Renal pelvis (tissue), 12 donors: ENCODE data around the gene AGER. TPM values are rescaled to one million over a fixed set of nuclear protein-coding genes. Genes with fewer than 3 reads are reported as not detected.
"Not testable (repeated sequence)": the region's sequence is repeated elsewhere in the genome, so short reads cannot be mapped to it uniquely, and the experiment has no call there.

ENCODE experiments used
- DNase-seq: peaks from one replicate; pipeline ENCODE4 v3.0.0-alpha.2; 2013
- long read RNA-seq, 16 experiments: transcript quantifications; one replicate each; lab custom pipeline, GENCODE V29; 2026
- polyA plus RNA-seq, 3 donors: library from polyadenylated mRNA; unstranded; fragments of 120-200 nt; gene quantifications; one replicate each; pipeline ENCODE4 v1.2.1, GENCODE V29; 2013; ENCODE audit not compliant: insufficient read length in 3 of 3

Gene AGER
- polyA plus RNA-seq, result 10 to 100 TPM; 18.7 to 27.0 (median 26.8) TPM
- long read RNA-seq, donor 1, partial matches to known transcripts, result 0 of 3 reads
- long read RNA-seq, donor 1, other reads (novel, unspliced or antisense), result 0 of 3 reads
- long read RNA-seq, donor 2, partial matches to known transcripts, result 0 of 3 reads
- long read RNA-seq, donor 2, other reads (novel, unspliced or antisense), result 0 of 3 reads
- long read RNA-seq, donor 3, partial matches to known transcripts, result 0 of 3 reads
- long read RNA-seq, donor 3, other reads (novel, unspliced or antisense), result 0 of 3 reads
- long read RNA-seq, donor 4, partial matches to known transcripts, result 0 of 4 reads
- long read RNA-seq, donor 4, other reads (novel, unspliced or antisense), result 0 of 4 reads
- long read RNA-seq, donor 5, partial matches to known transcripts, result 0 of 1 reads
- long read RNA-seq, donor 5, other reads (novel, unspliced or antisense), result 0 of 1 reads
- long read RNA-seq, donor 6, partial matches to known transcripts, result 0 of 2 reads
- long read RNA-seq, donor 6, other reads (novel, unspliced or antisense), result 0 of 2 reads
- long read RNA-seq, donor 7, partial matches to known transcripts, result 0 of 1 reads
- long read RNA-seq, donor 7, other reads (novel, unspliced or antisense), result 0 of 1 reads
- long read RNA-seq, donor 8, result 0 reads
- long read RNA-seq, donor 9, partial matches to known transcripts, result 0 of 3 reads
- long read RNA-seq, donor 9, other reads (novel, unspliced or antisense), result 0 of 3 reads
- long read RNA-seq, donor 10, partial matches to known transcripts, result 0 of 2 reads
- long read RNA-seq, donor 10, other reads (novel, unspliced or antisense), result 0 of 2 reads
- long read RNA-seq, donor 11, partial matches to known transcripts, result 0 of 2 reads
- long read RNA-seq, donor 11, other reads (novel, unspliced or antisense), result 0 of 2 reads
- long read RNA-seq, donor 12, partial matches to known transcripts, result 0 of 4 reads
- long read RNA-seq, donor 12, other reads (novel, unspliced or antisense), result 0 of 4 reads
- long read RNA-seq, donor 13, partial matches to known transcripts, result 49 of 52 reads
- long read RNA-seq, donor 13, other reads (novel, unspliced or antisense), result 0 of 52 reads
- long read RNA-seq, donor 14, partial matches to known transcripts, result 0 of 3 reads
- long read RNA-seq, donor 14, other reads (novel, unspliced or antisense), result 0 of 3 reads
- long read RNA-seq, donor 15, transcript AGER-212 (10 exons, 1,597 nt), result major isoform, 5 of 8 reads
- long read RNA-seq, donor 15, partial matches to known transcripts, result 0 of 8 reads
- long read RNA-seq, donor 15, other reads (novel, unspliced or antisense), result 0 of 8 reads
- long read RNA-seq, donor 16, partial matches to known transcripts, result 0 of 2 reads
- long read RNA-seq, donor 16, other reads (novel, unspliced or antisense), result 0 of 2 reads

DNA sequence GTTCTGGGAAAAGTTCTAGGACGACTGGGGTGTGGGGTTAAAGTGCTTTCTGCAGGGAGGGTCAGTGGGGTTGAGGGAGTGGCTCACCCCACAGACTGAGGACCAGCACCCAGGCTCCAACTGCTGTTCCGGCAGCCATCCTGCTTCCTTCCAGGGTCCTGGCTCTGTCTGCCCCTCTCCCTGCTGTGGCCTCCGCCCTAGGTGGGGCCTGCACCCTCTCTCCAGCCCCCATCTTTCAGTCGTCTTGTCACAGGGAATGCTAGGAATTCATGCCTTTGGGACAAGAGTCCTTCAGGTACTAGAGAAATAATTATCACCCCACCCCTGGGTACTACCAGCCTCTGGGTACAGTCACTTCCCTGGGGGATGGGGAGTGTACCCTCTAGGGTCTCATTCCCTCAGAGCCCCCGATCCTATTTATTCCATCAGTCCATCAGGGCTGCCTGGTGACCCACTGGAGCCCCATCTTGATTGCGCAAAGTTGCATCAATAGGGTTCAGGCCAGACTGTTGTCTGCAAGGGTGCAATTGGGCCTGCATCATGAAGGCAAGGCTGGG lies at the start of gene AGER:
TSS of gene AGER (minus strand) at position 170 of the 557 bp plus-strand sequence. CDS start at position 139, 31 bp downstream.
- no peak for DNase-seq

DNA sequence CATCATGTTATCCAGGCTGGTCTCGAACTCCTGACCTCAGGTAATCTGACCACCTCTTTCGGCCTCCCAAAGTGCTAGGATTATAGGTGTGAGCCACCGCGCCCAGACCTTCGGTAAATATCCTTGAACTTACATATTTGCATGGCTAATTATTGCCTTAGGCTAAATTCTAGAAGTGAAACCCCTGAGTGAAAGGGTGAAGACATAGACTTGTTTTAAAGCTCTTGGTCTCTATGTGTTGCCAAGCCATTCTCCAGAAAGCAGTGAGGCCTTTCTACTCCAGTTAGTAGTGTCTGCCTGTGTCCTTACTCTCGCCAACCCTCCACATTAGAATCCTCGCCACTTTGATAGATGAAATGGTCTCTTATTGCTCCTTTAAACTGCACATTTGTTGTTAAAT lies 42.4 kb upstream of the AGER start:
- DNase-seq, result no peak

DNA sequence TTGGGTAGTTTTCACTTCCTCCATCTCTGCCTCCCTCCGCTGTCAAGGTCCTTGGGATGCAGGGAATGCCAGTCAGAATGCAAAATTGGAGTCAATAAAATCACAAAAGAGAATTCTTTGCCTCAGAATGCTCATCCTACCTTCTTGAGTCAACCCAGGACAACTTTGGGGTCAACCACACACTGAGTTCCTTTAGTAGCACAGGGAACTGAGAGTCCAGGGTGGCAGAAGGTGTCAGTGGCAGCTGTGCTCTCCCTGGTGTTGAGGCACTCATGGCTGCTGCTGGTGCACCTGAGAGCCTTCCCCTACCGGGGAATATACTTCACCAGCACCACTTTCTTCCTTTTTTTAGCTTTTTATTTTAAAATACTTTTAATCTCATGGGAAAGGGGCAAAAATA lies 40.6 kb upstream of the AGER start:
- DNase-seq, result no peak

DNA sequence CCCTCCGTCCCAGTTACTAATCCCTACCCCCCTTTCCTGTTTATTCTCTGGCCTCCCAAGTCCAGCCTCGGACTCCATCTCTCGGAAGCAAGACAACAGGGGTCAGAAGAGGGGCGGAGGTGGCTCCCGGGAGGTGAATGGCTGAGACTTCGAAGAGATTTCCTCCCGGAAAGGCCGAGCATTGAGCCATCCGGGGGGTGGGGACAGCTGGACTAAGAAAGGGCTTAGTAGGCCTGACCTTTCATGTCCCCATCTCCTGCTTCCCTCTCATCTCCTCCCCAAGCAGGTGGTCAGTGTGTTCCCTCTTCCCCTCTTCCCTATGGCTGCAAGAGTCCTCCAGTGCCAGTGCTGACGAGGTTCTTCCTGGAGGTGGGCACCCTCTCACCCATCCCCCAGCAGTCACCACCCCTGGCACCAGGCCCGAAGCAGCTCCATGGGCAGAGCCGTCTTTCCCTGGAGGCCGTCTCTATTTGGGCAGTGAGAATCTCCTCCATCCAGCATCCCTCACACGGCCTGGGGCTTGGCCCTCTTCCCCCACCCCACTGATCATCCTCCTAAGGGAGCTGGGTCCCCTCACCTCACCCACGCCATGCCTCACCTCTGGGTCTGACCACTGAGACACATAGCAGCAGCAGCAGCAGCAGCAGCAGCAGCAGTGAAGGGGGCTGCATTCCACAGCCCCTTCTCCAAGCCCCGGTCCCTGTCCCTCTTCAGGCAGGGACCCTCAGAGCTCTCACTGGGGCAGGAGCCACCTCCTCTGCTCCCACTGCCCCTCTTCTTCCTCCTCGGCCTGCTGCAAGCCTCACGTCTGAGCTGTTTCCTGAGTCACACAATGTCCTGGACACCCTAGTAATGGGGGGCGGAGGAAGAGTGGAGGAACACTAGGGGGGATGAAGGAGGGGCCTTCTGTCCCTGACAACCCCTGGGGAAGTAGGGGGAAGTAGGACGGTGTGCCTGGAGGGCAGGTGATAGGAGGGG lies 39.5 kb upstream of the AGER start, which contains the start of gene NOTCH4:
TSS of gene NOTCH4 (minus strand) at position 810 of the 978 bp plus-strand sequence. CDS start at position 671, 139 bp downstream.
- no peak for DNase-seq

DNA sequence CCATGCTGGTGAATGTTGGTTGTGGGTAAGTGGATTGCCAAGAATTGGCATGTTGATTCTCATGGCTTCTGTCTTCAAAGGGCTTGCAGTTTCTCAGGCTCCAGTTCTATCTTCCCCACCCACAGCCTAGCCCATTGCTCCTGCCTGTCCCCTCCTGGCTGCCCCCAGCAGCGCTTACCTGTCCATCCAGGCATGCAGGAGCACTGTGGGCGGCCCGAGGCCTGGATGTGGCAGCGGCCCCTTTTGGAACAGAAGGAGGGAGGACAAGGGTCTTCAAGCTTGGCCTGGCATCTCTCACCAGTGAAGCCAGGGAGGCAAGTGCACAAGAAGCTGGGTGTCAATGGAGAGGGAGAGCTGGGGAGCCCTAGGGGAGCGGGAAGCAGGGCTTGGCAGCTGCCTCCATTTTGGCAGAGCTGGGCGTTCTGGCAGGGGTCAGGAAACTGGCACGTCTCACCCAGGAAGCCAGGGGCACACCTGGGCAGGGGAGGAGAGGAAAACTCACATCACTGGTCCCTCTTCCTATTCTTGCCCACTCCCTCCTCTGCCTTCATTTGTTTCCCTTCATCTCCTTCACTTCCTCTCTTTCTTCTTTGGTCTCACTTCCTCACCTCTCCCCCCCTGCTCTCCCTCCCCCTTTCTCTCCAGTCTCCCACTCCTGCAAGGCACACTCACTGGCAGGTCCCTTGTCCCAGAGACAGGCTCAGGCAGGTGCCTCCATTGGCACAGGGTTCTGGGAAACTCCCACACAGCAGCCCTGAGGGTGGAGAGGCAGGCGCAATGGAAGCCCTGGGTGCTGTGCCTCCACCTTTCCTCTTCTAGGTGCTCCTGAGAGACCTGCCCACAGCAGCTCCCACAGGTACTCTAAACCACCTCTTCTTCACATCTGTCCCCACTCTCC lies 38.5 kb upstream of the AGER start:
- no peak for DNase-seq

DNA sequence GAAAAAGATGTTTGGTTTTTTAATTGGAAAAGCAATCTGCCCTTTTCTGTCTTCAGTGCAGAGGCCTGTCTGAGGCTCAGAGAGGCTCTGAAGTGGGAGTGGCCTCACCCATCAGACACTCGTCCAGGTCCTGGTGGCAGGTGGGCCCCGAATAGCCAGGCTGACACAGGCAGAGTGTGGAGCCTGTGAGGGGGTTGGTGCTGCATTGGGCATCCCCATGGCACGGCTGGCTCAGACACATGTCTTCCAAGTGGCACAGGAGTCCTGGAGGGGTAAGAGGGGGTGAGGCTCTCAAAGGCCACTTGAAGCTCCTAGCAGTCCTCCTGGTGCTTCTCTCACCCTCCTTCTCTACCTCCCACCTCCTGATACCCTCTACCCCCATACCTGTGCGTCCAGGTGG lies 36.0 kb upstream of the AGER start:
- DNase-seq, result no peak

DNA sequence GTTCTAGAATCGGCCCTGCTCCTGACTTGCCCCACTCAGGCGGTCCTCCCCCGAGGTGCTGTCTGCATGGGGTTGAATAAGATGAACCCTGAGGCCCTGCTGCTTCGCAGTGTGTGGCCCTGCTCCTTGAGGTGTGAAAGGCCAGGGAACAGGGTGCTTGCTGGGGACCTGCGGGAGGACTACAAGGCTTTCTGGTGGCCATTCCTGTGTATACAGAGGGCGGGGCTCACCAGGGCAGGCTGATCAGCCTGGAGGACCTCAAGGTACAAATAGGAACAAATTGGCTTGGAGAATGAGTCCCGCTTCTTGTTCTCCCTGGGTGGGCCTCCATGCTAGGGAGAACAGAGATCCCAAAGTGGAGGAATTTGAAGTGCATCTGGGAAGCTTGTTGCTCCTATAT lies 34.1 kb upstream of the AGER start:
- no peak for DNase-seq

DNA sequence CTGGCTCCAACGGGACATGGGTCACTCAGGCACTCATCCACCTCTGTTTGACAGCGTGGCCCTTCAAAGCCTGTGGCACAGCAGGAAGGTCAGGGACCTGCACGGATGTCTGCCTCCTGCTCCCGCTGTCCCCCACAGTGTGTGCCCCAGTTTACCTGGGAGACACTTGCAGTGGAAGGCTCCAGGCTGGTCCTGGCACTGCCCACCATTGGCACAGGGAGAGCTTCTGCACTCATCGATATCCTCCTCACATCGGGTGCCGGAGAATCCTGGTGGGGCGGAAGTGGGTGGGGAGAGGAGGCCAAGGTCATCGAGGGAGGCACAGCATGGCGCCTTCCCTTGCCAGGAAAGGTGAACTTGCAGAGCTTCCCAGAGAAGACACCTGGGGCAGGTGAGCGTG lies 32.9 kb upstream of the AGER start:
- no peak for DNase-seq

DNA sequence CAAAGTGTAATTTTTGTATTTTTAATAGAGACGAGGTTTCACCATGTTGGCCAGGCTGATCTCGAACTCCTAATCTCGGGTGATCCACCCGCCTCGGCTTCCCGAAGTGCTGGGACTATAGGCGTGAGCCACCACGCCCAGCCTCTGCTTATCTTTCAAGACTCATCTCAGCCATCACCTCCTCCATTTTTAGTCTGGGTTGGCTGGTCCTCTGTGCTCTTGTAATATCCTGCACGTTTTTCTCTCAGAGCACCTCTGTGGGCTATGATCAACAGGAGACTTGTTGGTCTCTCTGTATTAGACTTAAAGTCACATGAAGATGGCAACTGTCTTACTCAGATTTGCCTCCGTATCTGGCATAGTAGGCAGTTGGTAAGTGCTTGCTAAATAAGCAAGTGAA lies 32.2 kb upstream of the AGER start:
- DNase-seq, result no peak

DNA sequence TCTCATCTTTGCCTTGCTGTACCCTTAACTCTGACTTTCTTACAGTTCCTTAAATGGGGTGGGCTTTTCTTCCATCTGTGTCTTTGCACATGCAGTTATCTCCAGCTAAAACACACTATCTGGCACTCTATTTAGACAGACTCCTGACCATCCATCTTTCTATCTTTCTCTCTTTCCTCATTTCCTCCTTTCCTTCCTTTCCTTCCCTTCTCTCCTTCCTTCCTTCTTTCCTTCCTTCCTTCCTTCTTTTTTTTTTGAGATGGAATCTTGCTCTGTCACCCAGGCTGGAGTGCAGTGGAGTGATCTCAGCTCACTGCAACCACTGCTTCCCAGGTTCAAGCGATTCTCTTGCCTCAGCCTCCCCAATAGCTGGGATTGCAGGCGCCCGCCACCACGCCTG lies 31.6 kb upstream of the AGER start:
- DNase-seq, result no peak

DNA sequence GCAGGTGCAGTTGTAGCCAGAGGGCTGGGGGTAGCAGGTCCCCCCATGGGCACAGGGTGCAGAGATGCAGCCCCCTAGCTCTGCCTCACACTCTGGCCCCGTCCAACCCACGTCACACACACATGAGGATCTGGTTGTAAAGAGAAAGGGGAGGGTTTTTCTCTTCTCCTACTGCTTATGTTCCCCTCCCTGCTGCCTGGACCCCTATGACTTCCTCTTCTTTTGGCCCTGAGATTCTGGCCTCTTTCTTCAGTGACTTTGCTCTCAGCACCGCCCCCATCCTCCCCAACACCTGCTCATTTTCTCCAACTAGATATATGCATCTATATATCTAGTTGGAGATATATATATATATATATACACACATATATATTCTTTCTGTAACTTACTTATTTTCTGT lies 30.1 kb upstream of the AGER start:
- no peak for DNase-seq

DNA sequence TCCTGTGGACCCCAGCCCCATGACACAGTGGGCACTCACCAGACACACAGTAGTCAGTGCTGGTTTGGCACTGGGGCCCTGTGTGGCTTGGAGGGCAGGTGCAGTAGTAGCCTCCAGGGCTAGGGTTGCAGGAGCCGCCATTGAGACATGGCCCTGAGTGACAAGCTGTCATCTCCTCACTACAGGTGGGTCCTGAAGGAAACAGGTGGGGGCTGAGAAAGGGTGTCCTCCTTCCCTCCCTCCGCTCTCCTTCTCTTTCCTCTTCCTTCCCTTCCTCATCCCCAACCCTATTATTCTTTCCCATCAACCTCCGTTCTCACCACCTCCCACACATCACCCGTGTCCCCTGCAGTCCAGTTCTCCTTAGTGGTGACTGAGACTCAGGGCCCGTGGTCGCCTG lies 29.6 kb upstream of the AGER start:
- DNase-seq, result no peak

DNA sequence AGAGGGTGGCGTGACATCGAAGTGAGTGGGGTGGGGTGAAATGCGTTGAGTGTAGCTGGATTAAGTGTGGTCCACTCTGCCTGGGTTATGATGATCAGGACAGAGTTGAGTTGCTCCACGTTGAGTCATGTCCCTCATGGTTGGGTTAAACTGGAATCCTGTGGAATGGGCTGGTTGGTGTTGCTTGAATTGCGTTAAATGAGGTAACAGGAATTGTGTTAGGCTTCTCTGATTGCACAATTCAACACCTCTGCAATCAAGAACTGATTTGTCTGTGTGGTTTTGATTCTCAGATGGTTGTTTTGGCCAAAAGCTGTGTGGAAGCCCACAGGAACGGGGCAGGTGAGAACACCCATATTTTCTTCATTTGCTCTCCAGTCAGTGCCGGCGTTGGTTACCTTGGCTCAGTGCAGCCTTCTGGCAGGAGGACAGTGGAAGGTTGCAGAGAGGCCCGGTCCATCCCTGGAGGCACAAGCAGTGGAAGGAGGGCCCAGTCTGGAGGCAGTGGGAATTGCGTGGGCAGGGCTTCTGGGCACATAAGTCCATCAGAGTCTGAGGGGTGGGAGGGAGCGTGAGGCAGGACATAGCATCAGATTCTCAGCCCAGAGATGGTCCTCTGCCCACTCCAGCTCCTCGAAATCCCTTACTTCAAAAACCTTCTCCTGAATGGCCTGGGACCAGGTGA lies 28.2 kb upstream of the AGER start:
- no peak for DNase-seq

DNA sequence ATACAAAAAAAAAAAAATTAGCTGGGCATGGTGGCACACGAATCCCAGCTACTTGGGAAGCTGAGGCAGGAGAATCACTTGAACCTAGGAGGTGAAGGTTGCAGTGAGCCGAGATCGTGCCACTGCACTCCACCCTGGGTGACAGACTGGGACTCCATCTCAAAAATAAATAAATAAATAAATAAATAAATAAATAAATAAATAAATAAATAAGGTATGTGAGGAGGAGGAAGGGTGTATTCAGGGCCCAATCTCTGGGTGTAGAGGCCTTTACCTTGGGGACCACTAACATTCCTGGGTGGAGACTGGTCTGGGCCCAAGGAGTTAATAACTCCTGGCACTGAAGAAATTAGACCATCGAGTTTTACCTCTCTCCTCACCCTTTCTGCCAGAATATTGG lies 27.4 kb upstream of the AGER start:
- DNase-seq, result not testable (repeated sequence)

DNA sequence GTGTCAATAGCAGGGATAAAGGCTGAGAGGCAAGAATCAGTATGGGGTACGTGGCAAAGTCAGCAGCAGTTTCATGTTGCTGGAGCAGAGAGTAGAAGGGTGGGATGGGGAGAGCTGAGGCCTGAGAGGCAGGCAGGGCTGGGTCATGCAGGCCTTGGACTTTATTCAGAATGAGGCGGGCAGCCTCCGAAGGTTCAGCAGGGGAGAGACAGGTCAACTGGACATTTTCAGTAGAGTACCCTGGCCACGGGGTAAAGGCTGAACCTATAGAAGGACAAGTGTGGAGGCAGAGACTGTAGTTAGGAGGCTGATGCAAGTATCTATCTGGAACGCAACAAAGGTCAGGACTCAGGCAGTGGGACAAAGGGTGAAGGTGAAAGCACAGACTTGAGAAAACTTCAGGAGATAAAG lies 26.1 kb upstream of the AGER start:
- DNase-seq, result no peak

DNA sequence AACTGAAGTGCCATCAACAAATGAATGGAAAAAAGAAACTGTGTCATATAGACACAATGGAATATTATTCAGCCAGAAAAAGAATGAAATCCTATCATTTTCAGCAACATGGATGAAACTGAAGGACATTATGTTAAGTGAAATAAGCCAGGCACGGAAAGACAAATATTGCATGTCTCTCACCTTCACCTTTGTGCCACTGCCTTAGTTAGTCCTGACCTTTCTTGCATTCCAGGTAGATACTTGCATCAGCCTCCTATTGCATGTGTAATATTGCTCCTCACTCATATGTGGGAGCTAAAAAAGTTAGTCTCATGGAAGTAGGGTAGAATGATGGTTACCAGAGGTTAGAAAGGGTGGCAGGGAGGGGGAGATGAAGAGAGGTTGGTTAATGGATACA lies 24.9 kb upstream of the AGER start:
- no peak for DNase-seq

DNA sequence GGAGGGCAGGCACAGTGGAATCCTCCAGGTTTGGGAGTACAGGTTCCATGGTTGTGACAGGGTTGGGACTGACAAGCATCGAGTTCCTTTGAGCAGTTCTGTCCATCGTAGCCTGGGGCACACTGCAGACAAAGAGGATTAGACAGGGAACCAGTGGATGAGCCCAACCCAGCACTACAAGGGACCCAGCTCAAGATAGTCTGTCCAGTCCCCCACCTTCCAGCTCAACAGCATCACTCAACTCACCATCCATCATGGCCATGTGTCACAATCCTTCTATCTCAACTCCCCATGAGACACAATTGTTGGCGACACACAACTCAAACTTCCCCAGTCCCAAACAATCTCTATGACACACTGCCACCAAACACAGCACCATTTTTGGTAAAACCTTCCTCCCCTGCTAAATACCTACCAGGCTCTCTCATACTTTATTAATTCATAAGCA lies 20.2 kb upstream of the AGER start:
- no peak for DNase-seq
